ENCODE results near the gene GPR21. TPM values are rescaled to one million over a fixed set of nuclear protein-coding genes. Genes with fewer than 3 reads are reported as not detected.
A peak's percentile ranks its signal among the peaks of the same experiment; 100 is the strongest.

The GPR21 gene
- total RNA-seq, 1 experiment from 2014 or later: 0.37 TPM

- POLR2A ChIA-PET: interaction anchor here (1.3 kb wide), 1 partner anchor 11 kb away, joined by 5 read pairs; no protein-coding TSS in a partner anchor
- no peaks in the 10 kb centered on the region for H3K9me3 Mint-ChIP-seq (ENCODE audit: unreplicated experiment)
- H3K4me1 Mint-ChIP-seq (ENCODE audit: insufficient read depth, unreplicated experiment): peaks cover 5% of the 10 kb centered on the region
- no peak for TF ChIP-seq CTCF (IDR thresholded peaks at IDR 0.05; ENCODE audit: unreplicated experiment)
- CTCF ChIA-PET: no interaction called here
- H3K27ac Mint-ChIP-seq (ENCODE audit: low read depth, unreplicated experiment): no peak overlapping the region
- H3K4me3 Mint-ChIP-seq (ENCODE audit: unreplicated experiment): no peak overlapping the region
- BruUV-seq (replicated peaks): no TSS peak
- H3K27me3 Mint-ChIP-seq (ENCODE audit: insufficient read depth, unreplicated experiment): no peaks in the 10 kb centered on the region
- H3K36me3 Mint-ChIP-seq (ENCODE audit: insufficient read depth, unreplicated experiment): peaks cover 64% of the 10 kb centered on the region
- DNase-seq (ENCODE audit: unreplicated experiment): no peak
- intact Hi-C loops (cut with micrococcal nuclease): no loop called here
Measured at GRCh38 chr9:123008909-123009308, 24.6 kb upstream of the GPR21 start.

- no peak overlapping the region for H3K27ac Mint-ChIP-seq (ENCODE audit: low read depth, unreplicated experiment)
- no TSS peak for BruUV-seq (replicated peaks)
- DNase-seq (ENCODE audit: unreplicated experiment): no peak
- no peaks in the 10 kb centered on the region for H3K9me3 Mint-ChIP-seq (ENCODE audit: unreplicated experiment)
- ChIA-PET CTCF (no interaction called here), POLR2A (no interaction called here)
- H3K36me3 Mint-ChIP-seq (ENCODE audit: insufficient read depth, unreplicated experiment): peaks cover 65% of the 10 kb centered on the region
- intact Hi-C loops (cut with micrococcal nuclease): no loop called here
- no peak for TF ChIP-seq CTCF (IDR thresholded peaks at IDR 0.05; ENCODE audit: unreplicated experiment)
- H3K4me1 Mint-ChIP-seq (ENCODE audit: insufficient read depth, unreplicated experiment): peaks cover 5% of the 10 kb centered on the region
- no peaks in the 10 kb centered on the region for H3K27me3 Mint-ChIP-seq (ENCODE audit: insufficient read depth, unreplicated experiment)
- H3K4me3 Mint-ChIP-seq (ENCODE audit: unreplicated experiment): no peak overlapping the region
Measured at GRCh38 chr9:123011380-123011779, 22.1 kb upstream of the GPR21 start.

- no peak overlapping the region for H3K27ac Mint-ChIP-seq (ENCODE audit: low read depth, unreplicated experiment)
- no peaks in the 10 kb centered on the region for H3K27me3 Mint-ChIP-seq (ENCODE audit: insufficient read depth, unreplicated experiment)
- H3K4me1 Mint-ChIP-seq (ENCODE audit: insufficient read depth, unreplicated experiment): peaks cover 5% of the 10 kb centered on the region
- DNase-seq (ENCODE audit: unreplicated experiment): peak; percentile 56
- no peak for TF ChIP-seq CTCF (IDR thresholded peaks at IDR 0.05; ENCODE audit: unreplicated experiment)
- peaks cover 64% of the 10 kb centered on the region for H3K36me3 Mint-ChIP-seq (ENCODE audit: insufficient read depth, unreplicated experiment)
- no peak overlapping the region for H3K4me3 Mint-ChIP-seq (ENCODE audit: unreplicated experiment)
- CTCF ChIA-PET: interaction anchor here (0.5 kb wide), 1 partner anchor 17 kb away, joined by 3 read pairs; no protein-coding TSS in a partner anchor
- intact Hi-C loops (cut with micrococcal nuclease): no loop called here
- H3K9me3 Mint-ChIP-seq (ENCODE audit: unreplicated experiment): no peaks in the 10 kb centered on the region
- POLR2A ChIA-PET: no interaction called here
- no TSS peak for BruUV-seq (replicated peaks)
Measured at GRCh38 chr9:123011878-123012528, 21.5 kb upstream of the GPR21 start.

GRCh38 chr9:123016631-123017030, 16.8 kb upstream of the GPR21 start:
- Mint-ChIP-seq H3K27me3 (ENCODE audit: insufficient read depth, unreplicated experiment) (no peaks in the 10 kb centered on the region), H3K9me3 (ENCODE audit: unreplicated experiment) (no peaks in the 10 kb centered on the region), H3K36me3 (ENCODE audit: insufficient read depth, unreplicated experiment) (peaks cover 82% of the 10 kb centered on the region), H3K4me1 (ENCODE audit: insufficient read depth, unreplicated experiment) (no peaks in the 10 kb centered on the region), H3K4me3 (ENCODE audit: unreplicated experiment) (no peak overlapping the region), H3K27ac (ENCODE audit: low read depth, unreplicated experiment) (no peak overlapping the region)
- BruUV-seq (replicated peaks): no TSS peak
- no peak for TF ChIP-seq CTCF (IDR thresholded peaks at IDR 0.05; ENCODE audit: unreplicated experiment)
- intact Hi-C loops (cut with micrococcal nuclease): no loop called here
- ChIA-PET CTCF (interaction anchor here (0.7 kb wide), 1 partner anchor 10 kb away, joined by 3 read pairs; no protein-coding TSS in a partner anchor), POLR2A (no interaction called here)
- no peak for DNase-seq (ENCODE audit: unreplicated experiment)

Data from MCF 10A (cell line).